KMS-11 (cell line): ENCODE data around the gene RECK.

Experiments used
- H2AFZ ChIP-seq: fragments of 200-600 bp; sonication (generic); 2 replicates; pipeline ENCODE4 v1.6.1; 2016; ENCODE audit warnings: antibody characterized with exemption, mixed run types, low read depth
- H3K27ac ChIP-seq: fragments of 200-600 bp; sonication (generic); 2 replicates; pipeline ENCODE4 v1.6.1; 2016; ENCODE audit warnings: mild to moderate bottlenecking, mixed run types
- H3K27me3 ChIP-seq: fragments of 200-600 bp; sonication (generic); 2 replicates; pipeline ENCODE4 v1.6.1; 2017; ENCODE audit warnings: mild to moderate bottlenecking, low read depth, mixed run types, moderate library complexity; ENCODE audit not compliant: insufficient read depth
- H3K36me3 ChIP-seq: fragments of 200-600 bp; sonication (generic); 2 replicates; pipeline ENCODE4 v1.6.1; 2017; ENCODE audit warnings: mild to moderate bottlenecking, mixed run types; ENCODE audit not compliant: insufficient read depth
- H3K4me1 ChIP-seq: fragments of 200-600 bp; sonication (generic); 2 replicates; pipeline ENCODE4 v1.6.1; 2016; ENCODE audit warnings: mild to moderate bottlenecking, low read depth, mixed run types; ENCODE audit not compliant: poor library complexity, severe bottlenecking
- H3K4me2 ChIP-seq: fragments of 200-600 bp; sonication (generic); 2 replicates; pipeline ENCODE4 v1.7.0; 2016; ENCODE audit warnings: mild to moderate bottlenecking, mixed run types
- H3K4me3 ChIP-seq: fragments of 200-600 bp; sonication (generic); IDR thresholded peaks from 2 replicates; pipeline ENCODE4 v1.6.1; 2017; ENCODE audit warnings: low read depth, low read length, mixed read lengths; ENCODE audit not compliant: insufficient read depth
- H3K79me2 ChIP-seq: fragments of 200-600 bp; sonication (generic); 2 replicates; pipeline ENCODE4 v1.6.1; 2016; ENCODE audit warnings: low read depth, mixed run types; ENCODE audit not compliant: insufficient read depth
- H3K9ac ChIP-seq: fragments of 200-600 bp; sonication (generic); 2 replicates; pipeline ENCODE4 v1.6.1; 2016; ENCODE audit warnings: mild to moderate bottlenecking, mixed run types
- H4K20me1 ChIP-seq: fragments of 200-600 bp; sonication (generic); 2 replicates; pipeline ENCODE4 v1.6.1; 2016; ENCODE audit warnings: mild to moderate bottlenecking, mixed run types; ENCODE audit not compliant: insufficient read depth
- TF ChIP-seq, protein P1 (sequence below): fragments of 200-600 bp; sonication (generic); conservative IDR thresholded peaks from 2 replicates; pipeline ENCODE4 v1.6.1; 2017; ENCODE audit warnings: low read depth, mild to moderate bottlenecking, antibody characterized with exemption, low read length, moderate library complexity, mixed read lengths

RECK gene

DNA sequence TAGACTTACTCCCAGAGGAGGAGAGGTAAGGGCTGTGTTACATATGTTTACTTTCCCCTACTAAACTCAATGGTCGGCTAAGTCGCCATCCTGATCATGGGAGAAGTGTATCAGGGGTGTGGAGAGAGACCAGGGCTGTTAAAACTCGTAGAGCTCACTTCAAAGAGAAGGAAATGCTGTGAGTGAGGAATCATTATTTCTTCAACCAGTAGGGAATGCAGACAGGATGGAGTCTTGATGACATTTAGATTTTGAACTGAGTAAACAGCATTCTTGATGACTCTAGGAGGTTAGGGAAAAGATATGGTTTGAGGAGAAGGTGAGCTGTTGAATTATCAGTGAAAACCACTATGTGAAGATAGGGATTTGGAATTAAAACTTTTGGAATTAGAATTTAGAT lies 17.3 kb downstream of the RECK start:
- TF ChIP-seq, protein P1, sequence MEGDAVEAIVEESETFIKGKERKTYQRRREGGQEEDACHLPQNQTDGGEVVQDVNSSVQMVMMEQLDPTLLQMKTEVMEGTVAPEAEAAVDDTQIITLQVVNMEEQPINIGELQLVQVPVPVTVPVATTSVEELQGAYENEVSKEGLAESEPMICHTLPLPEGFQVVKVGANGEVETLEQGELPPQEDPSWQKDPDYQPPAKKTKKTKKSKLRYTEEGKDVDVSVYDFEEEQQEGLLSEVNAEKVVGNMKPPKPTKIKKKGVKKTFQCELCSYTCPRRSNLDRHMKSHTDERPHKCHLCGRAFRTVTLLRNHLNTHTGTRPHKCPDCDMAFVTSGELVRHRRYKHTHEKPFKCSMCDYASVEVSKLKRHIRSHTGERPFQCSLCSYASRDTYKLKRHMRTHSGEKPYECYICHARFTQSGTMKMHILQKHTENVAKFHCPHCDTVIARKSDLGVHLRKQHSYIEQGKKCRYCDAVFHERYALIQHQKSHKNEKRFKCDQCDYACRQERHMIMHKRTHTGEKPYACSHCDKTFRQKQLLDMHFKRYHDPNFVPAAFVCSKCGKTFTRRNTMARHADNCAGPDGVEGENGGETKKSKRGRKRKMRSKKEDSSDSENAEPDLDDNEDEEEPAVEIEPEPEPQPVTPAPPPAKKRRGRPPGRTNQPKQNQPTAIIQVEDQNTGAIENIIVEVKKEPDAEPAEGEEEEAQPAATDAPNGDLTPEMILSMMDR, result no peak
- H4K20me1 ChIP-seq, result no peaks in the 10 kb centered on the region
- H3K27ac ChIP-seq, result no peak overlapping the region
- H3K4me1 ChIP-seq, result no peaks in the 10 kb centered on the region
- H2AFZ ChIP-seq, result no peak overlapping the region
- H3K36me3 ChIP-seq, result no peaks in the 10 kb centered on the region
- no peak overlapping the region for H3K9ac ChIP-seq
- H3K27me3 ChIP-seq, result no peaks in the 10 kb centered on the region
- H3K4me2 ChIP-seq, result no peak overlapping the region
- H3K79me2 ChIP-seq, result no peaks in the 10 kb centered on the region; the same call in 1 of the 2 replicates
- H3K4me3 ChIP-seq, result no peak overlapping the region

DNA sequence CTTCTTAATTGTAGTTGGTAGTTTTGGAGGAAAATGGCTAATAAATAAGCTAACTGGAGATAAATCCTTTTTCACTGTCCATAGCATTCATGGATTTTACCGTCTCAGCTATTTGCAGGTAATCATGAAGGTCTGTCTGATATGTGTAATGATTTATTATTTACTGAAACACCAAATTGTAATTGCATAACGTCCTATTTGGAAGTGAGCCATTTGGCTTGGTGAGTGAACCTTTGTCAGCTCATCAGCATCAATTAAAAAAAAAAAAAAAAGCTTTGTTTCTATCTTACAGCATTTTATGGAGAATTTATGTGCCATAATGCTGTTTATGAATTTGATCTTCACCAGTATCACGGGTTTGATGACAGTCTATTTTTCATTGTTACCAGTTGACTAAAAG lies 20.2 kb downstream of the RECK start:
- Histone ChIP-seq H3K27me3 (no peaks in the 10 kb centered on the region), H4K20me1 (no peaks in the 10 kb centered on the region), H3K36me3 (no peaks in the 10 kb centered on the region), H2AFZ (no peak overlapping the region), H3K79me2 (no peaks in the 10 kb centered on the region), H3K9ac (no peak overlapping the region), H3K4me1 (no peaks in the 10 kb centered on the region), H3K27ac (no peak overlapping the region), H3K4me2 (no peak overlapping the region), H3K4me3 (no peak overlapping the region)
- TF ChIP-seq, protein P1, result no peak

DNA sequence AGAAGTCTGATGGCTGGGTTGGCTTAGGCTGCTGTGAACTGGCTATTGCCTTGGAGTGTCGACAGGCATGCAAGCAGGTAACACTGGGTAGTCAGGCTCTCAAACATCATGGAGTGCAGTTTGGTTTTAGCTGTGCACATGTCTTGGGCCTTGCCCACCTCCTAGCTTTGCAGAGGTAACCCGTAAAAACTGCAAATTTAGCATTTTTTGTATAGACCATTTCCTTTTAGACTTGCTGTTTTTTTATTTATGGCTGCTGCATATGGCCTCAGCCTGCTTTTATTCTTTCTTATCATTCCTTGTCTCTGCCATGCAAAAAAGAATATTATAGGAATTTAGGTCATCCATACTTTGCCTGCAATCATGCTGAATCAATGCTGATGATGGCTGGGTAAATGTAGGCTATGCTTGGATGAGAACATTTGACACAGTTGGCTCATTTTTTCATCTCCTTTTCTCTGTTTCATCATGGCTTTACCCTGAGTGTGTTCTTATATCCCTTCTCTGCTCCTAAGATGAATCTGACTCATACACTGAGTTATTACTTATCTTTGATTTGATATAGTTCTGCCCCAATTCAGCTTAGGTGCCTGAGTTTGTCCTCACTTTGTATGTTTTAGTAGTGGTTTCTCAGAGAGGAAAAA lies 27.2 kb downstream of the RECK start:
- Histone ChIP-seq H3K36me3 (no peaks in the 10 kb centered on the region), H3K27ac (no peak overlapping the region), H3K4me2 (no peak overlapping the region), H3K79me2 (no peaks in the 10 kb centered on the region), H2AFZ (no peak overlapping the region), H3K4me1 (peaks cover 9% of the 10 kb centered on the region), H3K27me3 (no peaks in the 10 kb centered on the region), H3K4me3 (no peak overlapping the region), H3K9ac (no peak overlapping the region), H4K20me1 (no peaks in the 10 kb centered on the region)
- TF ChIP-seq, protein P1, result no peak

DNA sequence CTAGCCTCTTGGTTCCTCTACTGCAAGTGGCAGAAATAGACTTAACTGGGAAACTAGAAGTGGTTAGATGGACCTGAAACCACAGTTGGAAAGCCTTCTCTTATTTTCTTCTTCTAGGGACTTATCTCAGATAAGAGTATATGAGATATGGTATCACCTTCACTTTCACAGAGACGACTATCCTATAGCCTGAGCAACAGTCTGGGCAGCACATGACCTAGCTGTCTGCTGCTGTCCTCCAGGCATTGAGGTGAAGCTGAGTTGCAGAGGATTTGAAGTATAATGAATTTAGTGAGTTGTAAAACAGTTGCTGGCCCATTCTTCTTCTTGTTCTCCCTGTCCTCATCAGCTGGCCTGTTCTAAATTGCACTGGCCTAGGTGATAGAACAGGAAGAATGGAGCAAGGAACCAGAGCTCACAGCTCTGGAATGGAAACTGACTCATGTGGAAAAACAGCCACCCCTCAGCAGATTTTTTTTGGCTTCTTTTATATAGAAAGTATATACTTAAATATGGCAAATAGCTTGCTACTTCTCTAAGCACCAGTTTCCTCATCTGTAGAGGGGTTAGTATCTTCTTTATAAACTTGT lies 27.8 kb downstream of the RECK start:
- Histone ChIP-seq H4K20me1 (no peaks in the 10 kb centered on the region), H3K27me3 (no peaks in the 10 kb centered on the region), H3K27ac (no peak overlapping the region), H3K79me2 (no peaks in the 10 kb centered on the region), H3K9ac (no peak overlapping the region), H3K36me3 (no peaks in the 10 kb centered on the region), H3K4me2 (no peak overlapping the region), H3K4me3 (no peak overlapping the region), H2AFZ (no peak overlapping the region), H3K4me1 (peaks cover 9% of the 10 kb centered on the region)
- TF ChIP-seq, protein P1, result no peak
